Mucosa of descending colon (tissue), 3 donors: ENCODE results near the gene LMO1. TPM values are rescaled to one million over a fixed set of nuclear protein-coding genes. Genes with fewer than 3 reads are reported as not detected.

Experiments used
- ATAC-seq: fragments of 200-7000 bp; cut with Tn5 transposase; one replicate; pipeline ENCODE4 v1.9.1; 2020; ENCODE audit warnings: mild to moderate bottlenecking, moderate library complexity
- DNase-seq, 3 donors: peaks; one replicate each; pipeline ENCODE4 v3.0.0-alpha.2; 2020
- H3K36me3 ChIP-seq: fragments of 200-600 bp; one replicate; pipeline ENCODE4 v1.8.0; 2021; ENCODE audit warnings: low read depth, mild to moderate bottlenecking
- H3K4me1 ChIP-seq: fragments of 200-600 bp; one replicate; pipeline ENCODE4 v1.8.0; 2021; ENCODE audit warnings: low read depth, mild to moderate bottlenecking
- H3K4me3 ChIP-seq: fragments of 200-600 bp; one replicate; pipeline ENCODE4 v1.8.0; 2021; ENCODE audit warnings: mild to moderate bottlenecking
- H3K9me3 ChIP-seq: fragments of 200-600 bp; one replicate; pipeline ENCODE4 v1.8.0; 2021; ENCODE audit warnings: mild to moderate bottlenecking
- intact Hi-C, 2 donors: fragments of 100-400 bp; cut with DNase I in 1 of 2; cut with micrococcal nuclease in 1 of 2; formaldehyde crosslinking; loops; one replicate each; pipeline versions ENCODE4 v1.11.0 to v1.11.1; 2022; cut with DNase I, micrococcal nuclease
- total RNA-seq, 3 donors: library from RNA; stranded (reverse); fragmentation: NEBNext Ultra II Directional in 2 of 3; extraction: Animal tissue kit (Norgen Biotek cat#: 25700) in 2 of 3; gene quantifications; one replicate each; pipeline versions ENCODE4 v1.2.1 to v1.2.4, GENCODE V29; 2021 to 2023
- TF ChIP-seq, protein P1 (sequence below): fragments of 200-600 bp; IDR thresholded peaks from one replicate; pipeline ENCODE4 v1.8.0; 2022; ENCODE audit warnings: antibody characterized with exemption, mild to moderate bottlenecking
- donor health status: DM: no; HTN: no; CAD: no; lungs with moderate emphysema.
- donor health status: DM: no; HTN: no; CAD: no.
- donor health status: DM: no; HTN: yes; CAD: no.

The LMO1 gene
- total RNA-seq, 3 donors from 2014 or later = 0.70 TPM; not detected in 2

DNA sequence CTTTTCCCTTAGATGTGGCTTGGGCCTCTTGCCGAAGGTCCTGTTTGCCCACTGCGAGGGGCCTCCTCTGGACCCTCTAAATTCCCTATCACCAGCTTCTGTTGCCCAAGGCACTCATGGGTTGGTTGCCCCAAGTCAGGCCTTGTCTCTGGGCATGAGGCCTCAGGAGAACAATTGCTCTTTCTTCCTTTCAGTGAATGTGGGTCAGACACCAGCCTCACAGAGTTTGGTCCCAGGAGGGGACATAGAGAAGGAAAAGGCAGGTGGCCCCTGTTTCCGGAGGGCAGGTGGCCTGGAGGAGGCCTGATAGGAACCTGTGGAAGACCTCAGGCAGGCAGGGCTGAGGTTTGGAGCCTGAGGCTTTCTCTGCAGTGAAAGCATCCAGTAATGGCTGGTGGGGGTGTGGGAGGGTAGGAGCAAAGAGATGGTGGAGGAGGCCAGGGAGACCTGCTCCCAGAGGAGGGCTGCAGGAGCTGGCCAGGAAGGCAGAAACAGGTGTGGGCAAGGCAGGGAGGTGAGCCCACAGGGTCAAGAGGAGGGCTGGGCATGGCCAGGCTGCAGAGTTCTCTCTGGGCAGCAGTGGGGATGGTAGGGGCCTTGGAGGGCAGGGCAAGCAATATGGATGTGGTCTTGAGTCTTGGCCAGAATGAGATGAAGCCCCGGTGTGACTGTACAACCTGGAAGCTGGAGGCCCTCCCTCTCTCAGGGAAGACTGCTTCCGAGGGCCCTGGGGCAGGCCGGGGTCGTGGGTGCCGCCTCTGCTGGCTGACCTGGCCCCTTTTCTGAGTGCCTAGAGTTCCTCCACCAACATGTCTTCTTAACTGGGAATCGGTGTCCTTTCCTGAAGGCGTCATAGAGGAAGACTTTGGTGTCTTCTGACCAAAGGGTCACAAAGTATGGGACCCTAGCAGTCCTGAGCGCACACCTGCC, 28.0 kb upstream of the LMO1 start:
- Histone ChIP-seq H3K4me1 (no peaks in the 10 kb centered on the region), H3K36me3 (no peaks in the 10 kb centered on the region), H3K4me3 (no peak overlapping the region), H3K9me3 (no peaks in the 10 kb centered on the region)
- intact Hi-C loops = no loop called here
- ATAC-seq = no peak
- TF ChIP-seq, protein P1, sequence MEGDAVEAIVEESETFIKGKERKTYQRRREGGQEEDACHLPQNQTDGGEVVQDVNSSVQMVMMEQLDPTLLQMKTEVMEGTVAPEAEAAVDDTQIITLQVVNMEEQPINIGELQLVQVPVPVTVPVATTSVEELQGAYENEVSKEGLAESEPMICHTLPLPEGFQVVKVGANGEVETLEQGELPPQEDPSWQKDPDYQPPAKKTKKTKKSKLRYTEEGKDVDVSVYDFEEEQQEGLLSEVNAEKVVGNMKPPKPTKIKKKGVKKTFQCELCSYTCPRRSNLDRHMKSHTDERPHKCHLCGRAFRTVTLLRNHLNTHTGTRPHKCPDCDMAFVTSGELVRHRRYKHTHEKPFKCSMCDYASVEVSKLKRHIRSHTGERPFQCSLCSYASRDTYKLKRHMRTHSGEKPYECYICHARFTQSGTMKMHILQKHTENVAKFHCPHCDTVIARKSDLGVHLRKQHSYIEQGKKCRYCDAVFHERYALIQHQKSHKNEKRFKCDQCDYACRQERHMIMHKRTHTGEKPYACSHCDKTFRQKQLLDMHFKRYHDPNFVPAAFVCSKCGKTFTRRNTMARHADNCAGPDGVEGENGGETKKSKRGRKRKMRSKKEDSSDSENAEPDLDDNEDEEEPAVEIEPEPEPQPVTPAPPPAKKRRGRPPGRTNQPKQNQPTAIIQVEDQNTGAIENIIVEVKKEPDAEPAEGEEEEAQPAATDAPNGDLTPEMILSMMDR = no peak
- no peak for DNase-seq

DNA sequence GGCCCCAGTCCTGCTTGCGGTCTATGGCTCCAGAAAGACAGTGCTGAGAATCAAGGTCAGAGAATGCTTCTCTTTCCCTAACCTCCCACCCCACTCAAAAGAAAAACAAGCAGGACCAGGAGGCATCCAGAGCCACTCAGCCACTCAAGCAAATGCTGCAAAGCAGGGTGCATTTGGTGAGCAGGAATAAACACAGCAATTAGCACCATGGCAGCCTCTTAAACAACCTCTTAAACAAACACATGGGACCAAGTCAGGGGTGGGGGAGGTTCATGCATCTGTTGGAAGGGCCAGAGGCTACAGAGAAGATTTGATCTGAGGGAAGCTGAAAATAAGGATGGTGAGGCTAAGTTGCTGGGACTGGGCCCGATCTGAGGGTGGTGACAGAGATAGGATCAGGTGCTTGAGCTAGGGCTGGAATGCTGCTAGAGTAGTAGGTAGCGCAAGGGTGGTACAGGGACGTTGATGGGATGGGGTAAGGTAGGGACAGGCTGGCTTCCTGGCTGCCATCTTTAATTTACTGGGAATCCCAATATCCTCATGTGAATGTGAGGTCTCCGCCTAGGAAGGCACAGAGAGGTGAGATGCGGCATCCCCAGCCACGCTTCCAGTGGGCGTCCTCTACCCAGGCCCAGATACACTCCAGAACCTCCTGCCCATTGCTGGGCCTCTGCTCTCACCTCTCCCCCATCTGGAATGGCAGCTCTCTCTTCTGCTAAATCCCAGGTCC, 26.6 kb upstream of the LMO1 start:
- TF ChIP-seq, protein P1 = no peak
- ATAC-seq (no peak), DNase-seq (no peak)
- no peaks in the 10 kb centered on the region for H3K36me3 ChIP-seq
- intact Hi-C loops = no loop called here
- no peak overlapping the region for H3K4me3 ChIP-seq
- no peaks in the 10 kb centered on the region for H3K4me1 ChIP-seq
- no peaks in the 10 kb centered on the region for H3K9me3 ChIP-seq

DNA sequence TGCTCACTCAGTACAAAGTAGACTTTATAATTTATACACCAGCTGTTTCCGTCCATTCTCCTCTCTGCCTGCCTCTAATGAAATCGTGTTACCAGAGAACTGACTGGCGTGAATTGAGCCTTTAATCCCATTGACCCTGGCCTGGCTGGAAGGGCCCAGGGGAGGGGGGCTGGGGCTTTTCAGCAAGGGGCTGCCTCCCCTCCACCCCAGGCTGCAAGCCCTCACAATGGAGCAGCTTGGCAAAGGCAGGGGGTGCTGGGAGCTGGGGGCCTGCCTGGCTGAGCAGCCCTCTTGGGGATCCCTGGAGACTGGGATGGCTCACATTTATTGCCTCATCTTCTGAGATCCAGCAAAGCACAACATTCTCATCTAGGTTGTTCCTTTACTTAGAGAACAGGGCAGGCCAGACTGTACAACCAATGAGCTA, 25.8 kb upstream of the LMO1 start:
- no peak overlapping the region for H3K4me3 ChIP-seq
- no peaks in the 10 kb centered on the region for H3K36me3 ChIP-seq
- no peak for DNase-seq
- no peak for ATAC-seq
- TF ChIP-seq, protein P1 = no peak
- intact Hi-C loops = no loop called here
- no peaks in the 10 kb centered on the region for H3K9me3 ChIP-seq
- no peaks in the 10 kb centered on the region for H3K4me1 ChIP-seq

DNA sequence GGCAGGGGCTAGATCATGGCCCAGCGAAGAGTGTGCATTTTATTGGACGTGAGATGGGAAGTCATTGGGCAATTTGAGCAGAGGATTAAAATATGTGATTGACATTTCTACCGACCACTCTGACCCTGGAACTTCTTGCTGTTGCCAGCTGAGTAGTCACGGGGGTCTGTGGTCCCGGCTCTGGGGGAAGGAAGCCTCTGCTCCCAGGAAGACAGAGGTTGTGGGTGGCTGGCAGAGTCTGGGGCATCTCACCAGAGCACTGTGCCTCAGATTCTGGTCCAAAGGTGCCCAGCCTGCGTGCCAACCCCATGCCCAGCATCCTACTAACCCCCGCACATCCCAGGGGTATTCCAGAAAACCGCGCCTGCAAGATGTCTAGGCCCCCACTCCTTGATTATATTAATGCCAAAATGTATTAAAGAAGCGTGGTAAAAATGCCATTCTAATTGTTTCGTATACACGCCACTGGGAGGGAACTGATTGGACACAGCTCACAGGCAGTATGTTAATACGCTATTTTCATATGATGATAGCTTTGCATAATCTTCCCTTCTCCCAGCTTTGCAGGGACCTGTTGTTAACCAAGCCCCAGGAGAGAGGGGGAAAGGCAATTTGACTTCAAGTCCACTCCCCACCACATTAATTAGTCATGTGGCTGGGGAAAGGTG, 25.3 kb upstream of the LMO1 start:
- intact Hi-C loops = no loop called here
- ATAC-seq (no peak), DNase-seq (no peak)
- no peaks in the 10 kb centered on the region for H3K36me3 ChIP-seq
- no peak overlapping the region for H3K4me3 ChIP-seq
- TF ChIP-seq, protein P1 = no peak
- no peaks in the 10 kb centered on the region for H3K4me1 ChIP-seq
- no peaks in the 10 kb centered on the region for H3K9me3 ChIP-seq

DNA sequence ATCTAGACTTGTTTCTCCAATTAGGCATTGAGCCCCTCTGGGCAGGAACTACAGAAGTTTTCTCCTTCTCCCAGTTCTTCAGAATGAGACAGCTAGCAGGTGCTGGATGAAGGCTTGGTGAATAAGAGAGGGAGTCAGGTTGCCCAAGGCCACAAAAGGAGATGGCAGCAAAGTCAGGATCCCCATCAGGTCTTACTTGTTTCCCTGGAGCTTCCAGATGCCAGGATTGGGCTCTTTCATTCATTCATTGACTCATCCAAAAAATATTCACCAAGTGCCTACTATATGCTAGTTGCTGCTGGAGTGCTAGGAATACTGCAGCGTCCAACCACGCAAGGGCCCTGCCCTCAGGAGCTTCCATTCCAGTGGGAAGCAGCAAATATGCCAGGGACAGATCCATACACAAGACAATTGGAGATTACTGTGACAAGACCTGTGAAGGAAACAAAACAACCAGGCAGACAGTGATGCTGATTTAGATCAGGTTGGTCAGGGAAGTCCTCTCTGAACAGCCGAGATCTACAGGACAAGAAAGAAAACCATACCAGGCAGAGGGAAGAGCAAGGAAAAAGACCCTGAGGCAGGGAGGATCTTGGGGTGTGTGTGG, 24.6 kb upstream of the LMO1 start:
- Histone ChIP-seq H3K4me3 (no peak overlapping the region), H3K36me3 (no peaks in the 10 kb centered on the region), H3K9me3 (no peaks in the 10 kb centered on the region), H3K4me1 (no peaks in the 10 kb centered on the region)
- intact Hi-C loops = no loop called here
- TF ChIP-seq, protein P1 = no peak
- ATAC-seq = no peak
- DNase-seq = no peak
